Brain microvascular endothelial cell (primary cell): ENCODE data around the gene DDX10.

Source experiments
- DNase-seq: peaks from one replicate; pipeline ENCODE4 v3.0.0-alpha.2; 2020
- H3K27ac ChIP-seq: fragments of 250-450 bp; sonication (Bioruptor Pico); 2 replicates; pipeline ENCODE4 v1.5.1; 2020; ENCODE audit warnings: mild to moderate bottlenecking, moderate library complexity
- H3K27me3 ChIP-seq: fragments of 250-450 bp; sonication (Bioruptor Pico); replicated peaks from 2 replicates; pipeline ENCODE4 v1.5.1; 2020; ENCODE audit warnings: mild to moderate bottlenecking
- H3K36me3 ChIP-seq: fragments of 250-450 bp; sonication (Bioruptor Pico); replicated peaks from 2 replicates; pipeline ENCODE4 v1.5.1; 2020; ENCODE audit warnings: mild to moderate bottlenecking
- H3K4me3 ChIP-seq: 2 replicates; pipeline ENCODE4 v1.5.1; 2011; ENCODE audit warnings: low read depth, mild to moderate bottlenecking, control low read depth, low read length, moderate library complexity
- in situ Hi-C: cut with HindIII; loops from 2 replicates; pipeline ENCODE4 v1.10.0; 2017; ENCODE audit warnings: low sequenced_read_pairs, low pct_ligation_motif_present
- TF ChIP-seq, protein P1 (sequence below): IDR thresholded peaks from 2 replicates; pipeline ENCODE4 v1.5.1; 2011; ENCODE audit warnings: low read depth, mild to moderate bottlenecking, moderate library complexity, low read length, control low read depth, inconsistent platforms; ENCODE audit errors: missing control alignments

The DDX10 gene

DNA sequence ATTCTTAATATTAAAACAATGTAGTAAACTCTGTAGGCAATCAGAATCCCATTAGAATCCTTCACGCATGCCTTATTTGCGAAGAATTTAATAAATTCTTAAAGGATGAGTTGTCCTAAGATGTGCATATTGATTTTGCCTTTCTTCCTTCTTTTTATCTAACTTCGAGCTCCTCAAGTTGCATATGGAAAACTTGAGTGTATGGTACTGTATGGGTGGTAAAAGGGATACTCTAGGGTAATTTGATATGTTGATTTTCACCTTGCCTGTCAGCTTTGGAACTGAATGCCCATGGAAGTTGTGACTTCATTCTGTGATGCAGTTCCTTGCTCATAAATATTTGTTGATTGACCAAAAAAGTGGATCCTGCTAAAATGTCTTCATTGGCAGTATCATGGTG is 193.8 kb downstream of the DDX10 start:
- no peak for DNase-seq
- Histone ChIP-seq H3K27me3 (no peaks in the 10 kb centered on the region), H3K27ac (no peak overlapping the region), H3K36me3 (no peaks in the 10 kb centered on the region), H3K4me3 (no peak overlapping the region)
- TF ChIP-seq, protein P1, sequence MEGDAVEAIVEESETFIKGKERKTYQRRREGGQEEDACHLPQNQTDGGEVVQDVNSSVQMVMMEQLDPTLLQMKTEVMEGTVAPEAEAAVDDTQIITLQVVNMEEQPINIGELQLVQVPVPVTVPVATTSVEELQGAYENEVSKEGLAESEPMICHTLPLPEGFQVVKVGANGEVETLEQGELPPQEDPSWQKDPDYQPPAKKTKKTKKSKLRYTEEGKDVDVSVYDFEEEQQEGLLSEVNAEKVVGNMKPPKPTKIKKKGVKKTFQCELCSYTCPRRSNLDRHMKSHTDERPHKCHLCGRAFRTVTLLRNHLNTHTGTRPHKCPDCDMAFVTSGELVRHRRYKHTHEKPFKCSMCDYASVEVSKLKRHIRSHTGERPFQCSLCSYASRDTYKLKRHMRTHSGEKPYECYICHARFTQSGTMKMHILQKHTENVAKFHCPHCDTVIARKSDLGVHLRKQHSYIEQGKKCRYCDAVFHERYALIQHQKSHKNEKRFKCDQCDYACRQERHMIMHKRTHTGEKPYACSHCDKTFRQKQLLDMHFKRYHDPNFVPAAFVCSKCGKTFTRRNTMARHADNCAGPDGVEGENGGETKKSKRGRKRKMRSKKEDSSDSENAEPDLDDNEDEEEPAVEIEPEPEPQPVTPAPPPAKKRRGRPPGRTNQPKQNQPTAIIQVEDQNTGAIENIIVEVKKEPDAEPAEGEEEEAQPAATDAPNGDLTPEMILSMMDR: no peak
- in situ Hi-C loops: no loop called here

GRCh38 chr11:108859510-108859909 is 194.6 kb downstream of the DDX10 start:
- Histone ChIP-seq H3K27ac (no peak overlapping the region), H3K27me3 (no peaks in the 10 kb centered on the region), H3K4me3 (no peak overlapping the region), H3K36me3 (no peaks in the 10 kb centered on the region)
- in situ Hi-C loops: no loop called here
- DNase-seq: no peak
- TF ChIP-seq, protein P1: no peak

DNA sequence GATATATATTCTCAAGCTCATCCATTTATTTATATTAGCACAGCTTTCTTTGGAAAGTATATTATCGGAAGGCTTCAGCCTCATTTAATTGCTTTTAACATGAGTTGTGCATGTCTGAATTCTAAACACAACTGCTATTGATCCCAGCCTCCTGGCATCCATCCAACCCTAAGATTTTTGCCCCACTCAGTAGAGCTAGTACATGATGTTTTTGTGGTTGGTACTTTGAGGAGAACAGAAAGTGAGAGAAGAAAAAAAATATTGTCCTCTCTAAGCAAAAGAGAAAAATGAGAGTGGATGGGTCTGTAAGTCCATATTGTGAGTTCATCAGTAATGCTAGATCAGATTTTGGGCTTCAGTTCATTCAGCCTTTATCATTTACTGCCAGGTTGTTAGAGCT is 198.7 kb downstream of the DDX10 start:
- Histone ChIP-seq H3K36me3 (no peaks in the 10 kb centered on the region), H3K4me3 (no peak overlapping the region), H3K27ac (no peak overlapping the region), H3K27me3 (no peaks in the 10 kb centered on the region)
- DNase-seq: no peak
- in situ Hi-C loops: no loop called here
- TF ChIP-seq, protein P1: no peak

DNA sequence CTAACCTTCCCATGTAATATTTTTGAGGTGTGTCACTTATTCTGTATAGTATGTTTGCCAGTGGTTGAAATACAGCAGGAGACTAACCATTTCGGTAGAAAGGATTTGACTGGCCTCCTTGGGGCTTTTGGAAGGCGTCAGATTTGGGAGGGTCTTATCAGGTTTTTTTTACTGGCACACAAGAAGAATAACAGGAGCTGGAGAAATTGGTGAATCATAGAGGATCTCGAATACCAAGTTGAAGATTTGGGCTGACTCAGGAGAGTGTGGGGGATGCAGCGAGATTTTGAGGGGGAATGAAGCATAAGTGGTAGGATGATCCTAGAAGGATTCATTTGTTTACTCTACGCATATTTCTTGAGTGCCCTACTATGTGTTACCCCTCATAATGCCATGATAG is 200.5 kb downstream of the DDX10 start:
- no peak for DNase-seq
- Histone ChIP-seq H3K27ac (no peak overlapping the region), H3K36me3 (no peaks in the 10 kb centered on the region), H3K4me3 (no peak overlapping the region), H3K27me3 (no peaks in the 10 kb centered on the region)
- in situ Hi-C loops: no loop called here
- TF ChIP-seq, protein P1: no peak

DNA sequence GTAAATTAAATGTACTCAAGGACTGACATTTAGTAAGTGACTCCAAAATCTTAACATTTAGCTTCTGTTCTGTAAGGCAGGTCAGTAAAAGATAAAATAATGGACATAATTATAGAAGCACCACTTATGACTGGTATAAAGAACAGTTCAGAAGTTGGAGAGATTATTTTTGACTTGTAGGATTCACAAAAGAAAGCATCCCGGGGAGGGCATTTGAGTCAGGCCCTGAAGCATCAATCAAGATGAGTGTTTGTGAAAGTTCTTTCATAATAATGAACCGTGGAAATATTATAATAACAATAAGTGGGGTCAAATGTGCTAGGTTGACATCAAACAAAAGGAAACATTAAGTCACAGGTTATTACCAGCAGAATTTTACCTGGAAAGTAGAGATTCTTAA is 201.9 kb downstream of the DDX10 start:
- H3K36me3 ChIP-seq: no peaks in the 10 kb centered on the region
- no peak overlapping the region for H3K27ac ChIP-seq
- TF ChIP-seq, protein P1: no peak
- no peaks in the 10 kb centered on the region for H3K27me3 ChIP-seq
- no peak for DNase-seq
- in situ Hi-C loops: no loop called here
- no peak overlapping the region for H3K4me3 ChIP-seq

- peak; percentile 57 for DNase-seq
- H3K27ac ChIP-seq: peak overlapping the region; percentile 52
These were observed 205.6 kb downstream of the DDX10 start for GRCh38 chr11:108870373-108871020.

More at GRCh38 chr11:108870373-108871020, 205.6 kb downstream of the DDX10 start:
- in situ Hi-C loops: no loop called here
- TF ChIP-seq, protein P1: no peak
- Histone ChIP-seq H3K36me3 (no peaks in the 10 kb centered on the region), H3K27me3 (no peaks in the 10 kb centered on the region), H3K4me3 (no peak overlapping the region)
